Keratinocyte (primary cell): ENCODE measurements around the gene CCRL2.

Source experiments
- CTCF ChIP-seq, 3 experiments: IDR thresholded peaks in 1 of 3; conservative IDR thresholded peaks in 1 of 3; optimal IDR thresholded peaks in 1 of 3; 2 replicates in 2 of 3; 3 replicates in 1 of 3; pipeline versions ENCODE3 to v1.5.1; 2011; ENCODE audit warnings: low read length in 3 of 3, mild to moderate bottlenecking in 3 of 3, moderate library complexity in 2 of 3, control low read depth in 1 of 3, inconsistent platforms in 1 of 3; ENCODE audit not compliant: insufficient read depth in 2 of 3; ENCODE audit errors: extremely low read depth in 1 of 3
- EZH2 ChIP-seq: IDR thresholded peaks from one replicate; pipeline ENCODE4 v1.6.1; 2012; ENCODE audit warnings: inconsistent platforms, mild to moderate bottlenecking, low read length, moderate library complexity

- TF ChIP-seq CTCF (optimal IDR thresholded peaks at IDR 0.05 in 1 of 3, IDR thresholded peaks at IDR 0.05 in 1 of 3, conservative IDR thresholded peaks at IDR 0.05 in 1 of 3; ENCODE audit: extremely low read depth in 1 of 3, insufficient read depth in 2 of 3, low read length in 3 of 3) (no peak), EZH2 (no peak)
Measured at GRCh38 chr3:46389306-46389705, 17.8 kb upstream of the CCRL2 start.
